Uterus (tissue), 2 donors: ENCODE measurements around the gene NUP50.

Experiments used
- POLR2A ChIP-seq, 2 donors: fragments of 450-650 bp; IDR thresholded peaks; one replicate each; pipeline ENCODE4 v1.6.1; 2016; ENCODE audit warnings: antibody characterized with exemption in 2 of 2, mild to moderate bottlenecking in 1 of 2, moderate library complexity in 1 of 2
- TF ChIP-seq, protein P1 (sequence below), 4 experiments: fragments of 200-600 bp in 2 of 4; fragments of 450-650 bp in 2 of 4; sonication (generic) in 2 of 4; IDR thresholded peaks; one replicate each; pipeline ENCODE4 v1.5.1; 2016 to 2019; ENCODE audit warnings: antibody characterized with exemption in 4 of 4, mild to moderate bottlenecking in 2 of 4, moderate library complexity in 1 of 4

- TF ChIP-seq, protein P1, sequence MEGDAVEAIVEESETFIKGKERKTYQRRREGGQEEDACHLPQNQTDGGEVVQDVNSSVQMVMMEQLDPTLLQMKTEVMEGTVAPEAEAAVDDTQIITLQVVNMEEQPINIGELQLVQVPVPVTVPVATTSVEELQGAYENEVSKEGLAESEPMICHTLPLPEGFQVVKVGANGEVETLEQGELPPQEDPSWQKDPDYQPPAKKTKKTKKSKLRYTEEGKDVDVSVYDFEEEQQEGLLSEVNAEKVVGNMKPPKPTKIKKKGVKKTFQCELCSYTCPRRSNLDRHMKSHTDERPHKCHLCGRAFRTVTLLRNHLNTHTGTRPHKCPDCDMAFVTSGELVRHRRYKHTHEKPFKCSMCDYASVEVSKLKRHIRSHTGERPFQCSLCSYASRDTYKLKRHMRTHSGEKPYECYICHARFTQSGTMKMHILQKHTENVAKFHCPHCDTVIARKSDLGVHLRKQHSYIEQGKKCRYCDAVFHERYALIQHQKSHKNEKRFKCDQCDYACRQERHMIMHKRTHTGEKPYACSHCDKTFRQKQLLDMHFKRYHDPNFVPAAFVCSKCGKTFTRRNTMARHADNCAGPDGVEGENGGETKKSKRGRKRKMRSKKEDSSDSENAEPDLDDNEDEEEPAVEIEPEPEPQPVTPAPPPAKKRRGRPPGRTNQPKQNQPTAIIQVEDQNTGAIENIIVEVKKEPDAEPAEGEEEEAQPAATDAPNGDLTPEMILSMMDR (IDR thresholded peaks at IDR 0.05) = no peak
- no peak for TF ChIP-seq POLR2A (IDR thresholded peaks at IDR 0.05)
Measured at GRCh38 chr22:45120931-45121330, 42.8 kb upstream of the NUP50 start.
